HepG2 (cell line): Measurements from ENCODE around the gene GPC3. TPM values are rescaled to one million over a fixed set of nuclear protein-coding genes. Genes with fewer than 3 reads are reported as not detected.
A peak's percentile ranks its signal among the peaks of the same experiment; 100 is the strongest.

ENCODE experiments used
- ATAC-seq: fragments of 200-7000 bp; cut with Tn5 transposase; 3 replicates; pipeline ENCODE4 v1.9.1; 2020; ENCODE audit warnings: mild to moderate bottlenecking, moderate library complexity
- BruUV-seq: library from RNA; stranded (reverse); fragments of 400-500 nt; replicated peaks from 2 replicates; lab custom pipeline; 2021; lab: Mats Ljungman, UMichigan
- CTCF ChIA-PET: fragments of 300-600 bp; formaldehyde crosslinking; extraction: SDS; loops from one replicate; lab custom pipeline; 2021; ENCODE audit warnings: low total read pairs, inconsistent platforms, low intra/inter-chr PET ratio; lab: Yijun Ruan, JAX
- POLR2A ChIA-PET: fragments of 350-600 bp; sonication (Branson Sonifier 250); formaldehyde crosslinking; loops from one replicate; lab custom pipeline; 2020; ENCODE audit warnings: antibody characterized with exemption, inconsistent platforms; lab: Yijun Ruan, JAX
- DNase-seq: peaks from one replicate; pipeline ENCODE4 v3.0.0-alpha.2; 2015; ENCODE audit warnings: low spot score
- FAIRE-seq: peaks from 3 replicates; lab custom pipeline; 2011; peaks lifted over from hg19 to GRCh38; lab: Jason Lieb, UNC
- H2AFZ ChIP-seq: one replicate; pipeline ENCODE4 v1.6.1; 2011; ENCODE audit warnings: low read length, inconsistent platforms
- H3K27ac ChIP-seq: fragments of 300-600 bp; 3 replicates; pipeline ENCODE4 v1.8.0; 2011; ENCODE audit warnings: mixed run types, mild to moderate bottlenecking, mixed read lengths, low read length, inconsistent platforms; ENCODE audit not compliant: insufficient read depth; ENCODE audit errors: extremely low read length
- H3K27me3 ChIP-seq, 2 experiments: fragments of 200-600 bp in 1 of 2; 2 replicates in 1 of 2; 3 replicates in 1 of 2; pipeline versions ENCODE4 v1.6.0 to v1.8.0; 2011; ENCODE audit warnings: low read length in 2 of 2, mild to moderate bottlenecking in 2 of 2, moderate library complexity in 2 of 2, inconsistent platforms in 1 of 2; ENCODE audit not compliant: insufficient read depth in 2 of 2, control insufficient read depth in 1 of 2
- H3K36me3 ChIP-seq, 2 experiments: fragments of 200-600 bp in 1 of 2; replicated peaks in 1 of 2; 2 replicates in 1 of 2; 3 replicates in 1 of 2; pipeline versions ENCODE4 v1.5.1 to v1.8.0; 2011; ENCODE audit warnings: low read length in 2 of 2, inconsistent platforms in 1 of 2; ENCODE audit not compliant: insufficient read depth in 2 of 2, control insufficient read depth in 1 of 2
- H3K4me1 ChIP-seq: 2 replicates; pipeline ENCODE4 v1.5.1; 2012; ENCODE audit warnings: low read length, inconsistent platforms; ENCODE audit not compliant: insufficient read depth
- H3K4me2 ChIP-seq: 2 replicates; pipeline ENCODE4 v1.6.0; 2011; ENCODE audit warnings: low read depth, low read length, inconsistent platforms
- H3K4me3 ChIP-seq, 3 experiments: fragments of 200-600 bp in 1 of 3; sonication (generic), shearing (Covaris generic) in 1 of 3; replicated peaks in 1 of 3; 2 replicates each; pipeline ENCODE4 v1.5.1; 2011 to 2016; ENCODE audit warnings: low read length in 3 of 3, inconsistent platforms in 2 of 3, low read depth in 2 of 3, mild to moderate bottlenecking in 2 of 3, control low read depth in 1 of 3, mixed read lengths in 1 of 3; ENCODE audit not compliant: insufficient read depth in 1 of 3
- H3K79me2 ChIP-seq: one replicate; pipeline ENCODE4 v1.6.1; 2011; ENCODE audit warnings: low read length, inconsistent platforms; ENCODE audit not compliant: insufficient read depth
- H3K9ac ChIP-seq: 2 replicates; pipeline ENCODE4 v1.6.0; 2011; ENCODE audit warnings: mild to moderate bottlenecking, low read depth, low read length, inconsistent platforms; ENCODE audit not compliant: insufficient read depth
- H3K9me3 ChIP-seq: 2 replicates; pipeline ENCODE4 v1.5.1; 2012; ENCODE audit warnings: mild to moderate bottlenecking, low read length
- H4K20me1 ChIP-seq: 2 replicates; pipeline ENCODE4 v1.6.0; 2011; ENCODE audit warnings: inconsistent platforms, mild to moderate bottlenecking, low read length, moderate library complexity; ENCODE audit not compliant: insufficient read depth
- AFF4 ChIP-seq: sonication (generic); formaldehyde crosslinking; IDR thresholded peaks from 2 replicates; pipeline ENCODE4 v1.4.0; 2020; ENCODE audit warnings: missing genetic modification reagents
- IKZF4 ChIP-seq: sonication (generic); formaldehyde crosslinking; IDR thresholded peaks from 2 replicates; pipeline ENCODE4 v1.5.1; 2020; ENCODE audit warnings: borderline replicate concordance, mild to moderate bottlenecking, low read depth, missing genetic modification reagents; ENCODE audit errors: not compliant biosample characterization
- KDM5B ChIP-seq: sonication (generic); formaldehyde crosslinking; IDR thresholded peaks from 2 replicates; pipeline ENCODE4 v1.4.0; 2020; ENCODE audit warnings: missing genetic modification reagents, mild to moderate bottlenecking, borderline replicate concordance
- LCORL ChIP-seq, 2 experiments: fragments of 450-650 bp in 1 of 2; sonication (generic) in 1 of 2; formaldehyde crosslinking in 1 of 2; IDR thresholded peaks; 2 replicates each; pipeline versions ENCODE4 v1.5.0 to v1.6.1; 2017 to 2020; ENCODE audit warnings: antibody characterized with exemption in 1 of 2, missing genetic modification reagents in 1 of 2
- POLR2A ChIP-seq, 2 experiments: IDR thresholded peaks; 2 replicates each; pipeline ENCODE4 v1.6.1; 2011; ENCODE audit warnings: low read depth in 2 of 2, low read length in 2 of 2, mild to moderate bottlenecking in 1 of 2, moderate library complexity in 1 of 2; ENCODE audit not compliant: insufficient read depth in 1 of 2
- RBM22 ChIP-seq: fragments of 200-400 bp; formaldehyde crosslinking; optimal IDR thresholded peaks from 2 replicates; pipeline ENCODE3; 2017; ENCODE audit warnings: mild to moderate bottlenecking, low read length, moderate library complexity
- SNAPC2 ChIP-seq: sonication (generic); formaldehyde crosslinking; IDR thresholded peaks from 2 replicates; pipeline ENCODE4 v1.8.1; 2022; ENCODE audit warnings: mild to moderate bottlenecking, missing genetic modification reagents
- ZNF253 ChIP-seq: sonication (generic); formaldehyde crosslinking; IDR thresholded peaks from 2 replicates; pipeline ENCODE4 v1.8.0; 2022; ENCODE audit warnings: mild to moderate bottlenecking, missing genetic modification reagents, borderline replicate concordance
- WGBS: methylation state at CpG from one replicate; pipeline ENCODE4 v1.1.6; 2017; ENCODE audit warnings: low lambda C conversion rate; 5-methylcytosine and 5-hydroxymethylcytosine counted together
- in situ Hi-C: cut with HindIII; loops from 2 replicates; pipeline ENCODE4 v1.10.0; 2017; ENCODE audit warnings: low pct_unique_long_range_greater_than_20kb; ENCODE audit not compliant: extremely low pct_ligation_motif_present
- intact Hi-C: fragments of 100-400 bp; cut with micrococcal nuclease; formaldehyde crosslinking; loops from one replicate; pipeline ENCODE4 v1.10.0; 2022; ENCODE audit not compliant: unreplicated experiment
- polyA plus RNA-seq, 8 experiments: library from polyadenylated mRNA; depleted of rRNA in 3 of 8; stranded (reverse) in 7 of 8; unstranded in 1 of 8; fragments of >200 nt; fragmentation: Illumina TruSeq in 4 of 8; extraction: Trizol in 4 of 8; gene quantifications; 2 replicates each; pipeline versions ENCODE4 v1.2.1 to v1.2.3, GENCODE V29; 2011 to 2016; ENCODE audit warnings: low read depth in 4 of 8, missing spikeins in 1 of 8, mixed read lengths in 1 of 8; ENCODE audit not compliant: insufficient read depth in 1 of 8
- total RNA-seq, 5 experiments: library from RNA; depleted of rRNA; stranded (reverse); fragments of >200 nt; fragmentation: Illumina TruSeq; extraction: Trizol; gene quantifications; 2 replicates each; pipeline ENCODE4 v1.2.3, GENCODE V29; 2016; ENCODE audit warnings: low read depth in 1 of 5

Gene GPC3
- total and polyA plus RNA-seq, 2 of the 13 experiments (the other 11 are each of a cell fraction or from before 2014, with no cell fraction given) = 1,799 to 3,263 TPM

- 42% methylated on average over 4 of the region's 4 CpGs for WGBS
- TF ChIP-seq SNAPC2 (CRISPR knock-in tag) = no peak
- peak; percentile 8; the same call in 1 of the 2 replicates for TF ChIP-seq AFF4 (CRISPR knock-in tag)
- no peak for TF ChIP-seq ZNF253 (CRISPR knock-in tag)
- TF ChIP-seq IKZF4 (CRISPR knock-in tag) = no peak
- TF ChIP-seq POLR2A (IDR thresholded peaks at IDR 0.05; ENCODE audit: insufficient read depth in 1 of 2, low read depth in 2 of 2, low read length in 2 of 2) = peak in 1 of 2 experiments; percentile 18; a peak in 1 of 4 replicates
- peak; percentile 63 for TF ChIP-seq RBM22
- no peak for TF ChIP-seq LCORL (IDR thresholded peaks at IDR 0.05)
- TF ChIP-seq LCORL (CRISPR knock-in tag; IDR thresholded peaks at IDR 0.05) = 0 out of 2 replicates have a peak, but pooled peaks have one; percentile 22
- TF ChIP-seq KDM5B = no peak
- Histone ChIP-seq H3K9me3 (no peaks in the 10 kb centered on the region), H2AFZ (no peak overlapping the region), H3K27me3 (no peaks in the 10 kb centered on the region), H3K9ac (no peak overlapping the region), H3K4me3 (peak overlapping the region in 2 of 3 experiments; percentile 9 to 23; a peak in 2 of 6 replicates), H3K27ac (peak overlapping the region; percentile 44), H3K4me2 (peak overlapping the region; percentile 80), H3K79me2 (peaks cover 97% of the 10 kb centered on the region), H3K36me3 (peaks cover 1 to 32% of the 10 kb centered on the region in 2 experiments; a peak in 4 of 5 replicates), H3K4me1 (peaks cover 91% of the 10 kb centered on the region), H4K20me1 (peaks cover 89% of the 10 kb centered on the region)
- DNase-seq = no peak
- in situ Hi-C loops = no loop called here
- no TSS peak for BruUV-seq
- ATAC-seq = peak; percentile 52
- CTCF ChIA-PET = no interaction called here
- FAIRE-seq = no peak
- intact Hi-C loops = no loop called here
- POLR2A ChIA-PET = interaction anchor here (1.2 to 3.2 kb wide), 7 partner anchors 10 to 54 kb away, joined by 4 to 25 read pairs (median 4); partner anchors contain the start of gene GPC3
These were observed 12.5 kb downstream of the GPC3 start for GRCh38 chrX:133972916-133973315.
